Measurements from ENCODE around the gene CPNE1. TPM values are rescaled to one million over a fixed set of nuclear protein-coding genes. Genes with fewer than 3 reads are reported as not detected.

The CPNE1 gene
- total RNA-seq, 4 donors from 2014 or later = 80.6 to 166 (median 131) TPM

- no peaks in the 10 kb centered on the region for H3K9me3 ChIP-seq
- no peak for DNase-seq
- no peaks in the 10 kb centered on the region for H3K27me3 ChIP-seq
- peaks cover 7 to 8% of the 10 kb centered on the region in 2 donors for H3K4me1 ChIP-seq
- no peak overlapping the region for H3K27ac ChIP-seq
- H3K36me3 ChIP-seq = peaks cover 59 to 67% of the 10 kb centered on the region in 2 donors
- intact Hi-C loops (cut with DNase I) = loop anchor here (10.0 kb wide), 1 partner anchor 240 kb away; no protein-coding TSS in a partner anchor
- 93 to 94% methylated on average over 5 of the region's 5 CpGs for WGBS, 2 donors
- no peak overlapping the region for H3K4me3 ChIP-seq (replicated peaks in 1 of 3)
- TF ChIP-seq POLR2A (IDR thresholded peaks at IDR 0.05) = no peak
- TF ChIP-seq CTCF (IDR thresholded peaks at IDR 0.05) = no peak
Measured at GRCh38 chr20:35704514-35705261, 40.0 kb upstream of the CPNE1 start.

GRCh38 chr20:35702824-35703695, 38.4 kb upstream of the CPNE1 start:
- Histone ChIP-seq H3K36me3 (peaks cover 52 to 62% of the 10 kb centered on the region in 2 donors), H3K9me3 (no peaks in the 10 kb centered on the region), H3K4me3 (replicated peaks in 1 of 3) (no peak overlapping the region), H3K27me3 (no peaks in the 10 kb centered on the region), H3K27ac (no peak overlapping the region), H3K4me1 (peaks cover 1 to 12% of the 10 kb centered on the region in 2 donors)
- TF ChIP-seq CTCF (IDR thresholded peaks at IDR 0.05) (no peak), POLR2A (IDR thresholded peaks at IDR 0.05) (no peak)
- WGBS, 2 donors = 74 to 77% methylated on average over 4 of the region's 4 CpGs
- intact Hi-C loops (cut with DNase I) = loop anchor here (10.0 kb wide), 1 partner anchor 238 kb away; no protein-coding TSS in a partner anchor
- DNase-seq = no peak

- Histone ChIP-seq H3K4me3 (replicated peaks in 1 of 3) (no peak overlapping the region), H3K36me3 (peaks cover 48 to 57% of the 10 kb centered on the region in 2 donors), H3K9me3 (no peaks in the 10 kb centered on the region), H3K27ac (no peak overlapping the region), H3K4me1 (peaks cover 4 to 19% of the 10 kb centered on the region in 2 donors), H3K27me3 (no peaks in the 10 kb centered on the region)
- 82 to 86% methylated on average over 12 of the region's 12 CpGs for WGBS, 2 donors
- DNase-seq = no peak
- intact Hi-C loops (cut with DNase I) = loop anchor here (10.0 kb wide), 1 partner anchor 237 kb away; no protein-coding TSS in a partner anchor
- TF ChIP-seq CTCF (IDR thresholded peaks at IDR 0.05) (no peak), POLR2A (IDR thresholded peaks at IDR 0.05) (no peak)
Measured at GRCh38 chr20:35702051-35702823, 37.5 kb upstream of the CPNE1 start.

GRCh38 chr20:35700625-35701148, 36.0 kb upstream of the CPNE1 start:
- intact Hi-C loops (cut with DNase I) = loop anchor here (10.0 kb wide), 1 partner anchor 236 kb away; no protein-coding TSS in a partner anchor
- 93 to 95% methylated on average over 7 of the region's 7 CpGs for WGBS, 2 donors
- Histone ChIP-seq H3K36me3 (peaks cover 33 to 42% of the 10 kb centered on the region in 2 donors), H3K4me1 (peaks cover 4 to 19% of the 10 kb centered on the region in 2 donors), H3K4me3 (replicated peaks in 1 of 3) (no peak overlapping the region), H3K27ac (peak overlapping the region in 1 of 3 donors; percentile 11), H3K27me3 (no peaks in the 10 kb centered on the region), H3K9me3 (no peaks in the 10 kb centered on the region)
- no peak for TF ChIP-seq CTCF (IDR thresholded peaks at IDR 0.05)
- TF ChIP-seq POLR2A (IDR thresholded peaks at IDR 0.05) = no peak
- DNase-seq = no peak
